Urinary bladder (tissue), 4 donors: Measurements from ENCODE around the gene TATDN3. TPM values are rescaled to one million over a fixed set of nuclear protein-coding genes. Genes with fewer than 3 reads are reported as not detected.
A peak's percentile ranks its signal among the peaks of the same experiment; 100 is the strongest.

Source experiments
- DNase-seq: peaks from one replicate; pipeline ENCODE4 v3.0.0-alpha.2; 2015; ENCODE audit errors: extremely low spot score
- H3K27ac ChIP-seq: one replicate; pipeline ENCODE4 v1.5.1; 2013; ENCODE audit warnings: low read depth, mild to moderate bottlenecking, moderate library complexity
- H3K36me3 ChIP-seq: one replicate; pipeline ENCODE4 v1.6.1; 2013; ENCODE audit warnings: mild to moderate bottlenecking, moderate library complexity; ENCODE audit not compliant: insufficient read depth
- H3K4me1 ChIP-seq: one replicate; pipeline ENCODE4 v1.6.1; 2013; ENCODE audit warnings: mild to moderate bottlenecking, moderate library complexity; ENCODE audit not compliant: insufficient read depth
- H3K4me3 ChIP-seq: one replicate; pipeline ENCODE4 v1.5.1; 2013; ENCODE audit warnings: low read depth, low read length
- WGBS: extraction: QIAGEN DNeasy Blood & Tissue Kit; methylation state at CpG from one replicate; pipeline ENCODE4 v1.1.7; 2013; 5-methylcytosine and 5-hydroxymethylcytosine counted together
- polyA plus RNA-seq: library from polyadenylated mRNA; stranded (reverse); fragments of 200-250 nt; gene quantifications from one replicate; pipeline ENCODE4 v1.2.3, GENCODE V29; 2013
- total RNA-seq: library from RNA; depleted of rRNA; stranded (reverse); fragments of >200 nt; gene quantifications from one replicate; pipeline ENCODE4 v1.2.3, GENCODE V29; 2014
- donor health status: healthy with polysubstance abuse.
- donor health status: healthy.

TATDN3 gene, protein sequence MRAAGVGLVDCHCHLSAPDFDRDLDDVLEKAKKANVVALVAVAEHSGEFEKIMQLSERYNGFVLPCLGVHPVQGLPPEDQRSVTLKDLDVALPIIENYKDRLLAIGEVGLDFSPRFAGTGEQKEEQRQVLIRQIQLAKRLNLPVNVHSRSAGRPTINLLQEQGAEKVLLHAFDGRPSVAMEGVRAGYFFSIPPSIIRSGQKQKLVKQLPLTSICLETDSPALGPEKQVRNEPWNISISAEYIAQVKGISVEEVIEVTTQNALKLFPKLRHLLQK
- total RNA-seq (18.8 TPM), polyA plus RNA-seq (13.1 TPM)

DNA sequence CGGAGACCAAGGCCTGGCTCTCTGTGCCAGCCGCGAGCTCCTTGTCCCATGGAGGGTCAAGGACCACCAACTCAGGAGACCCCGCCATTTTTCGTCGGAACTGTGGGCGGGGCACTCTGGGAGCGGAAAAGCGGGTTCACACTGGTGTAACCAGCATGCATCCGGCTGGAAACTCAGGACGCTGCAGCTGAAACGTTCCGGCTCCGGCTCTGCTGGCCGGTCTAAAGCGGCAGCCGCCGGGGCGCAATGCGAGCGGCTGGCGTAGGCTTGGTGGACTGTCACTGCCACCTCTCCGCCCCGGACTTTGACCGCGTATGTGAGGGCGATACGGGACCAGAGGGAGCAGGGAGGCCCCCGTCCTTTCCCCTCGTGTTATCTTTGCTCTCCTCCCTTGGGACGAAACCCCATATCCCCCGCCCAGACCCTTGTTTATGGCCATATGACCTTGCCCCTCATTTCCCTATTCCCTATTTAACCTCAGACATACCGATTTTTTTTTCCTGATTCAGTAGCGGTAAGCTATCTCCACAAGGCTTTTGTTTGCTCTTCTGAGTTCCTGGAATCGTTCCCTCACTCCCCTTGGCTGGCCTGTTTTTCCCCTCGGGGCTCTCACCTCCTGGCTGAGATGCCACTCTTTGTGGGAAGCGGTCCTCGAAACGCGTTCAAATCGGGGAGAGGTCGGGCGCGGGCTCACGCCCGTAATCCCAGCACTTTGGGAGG, at the start of gene TATDN3, which contains the start of gene NSL1:
Gene TATDN3 (plus strand): TSS at position 219 of the 720 bp plus-strand sequence. CDS start 28 bp downstream, at position 247.
Gene NSL1 (minus strand): TSS at position 102 of the 720 bp plus-strand sequence. CDS start 14 bp downstream, at position 88.
- Histone ChIP-seq H3K4me3 (peak within 1 kb of the TSS; percentile 87), H3K4me1 (no peaks in the 10 kb centered on the region), H3K27ac (peak within 1 kb of the TSS; percentile 95), H3K36me3 (no peaks in the 10 kb centered on the region)
- under 1% methylated on average over 46 of the region's 46 CpGs for WGBS
- peak; percentile 85 for DNase-seq

DNA sequence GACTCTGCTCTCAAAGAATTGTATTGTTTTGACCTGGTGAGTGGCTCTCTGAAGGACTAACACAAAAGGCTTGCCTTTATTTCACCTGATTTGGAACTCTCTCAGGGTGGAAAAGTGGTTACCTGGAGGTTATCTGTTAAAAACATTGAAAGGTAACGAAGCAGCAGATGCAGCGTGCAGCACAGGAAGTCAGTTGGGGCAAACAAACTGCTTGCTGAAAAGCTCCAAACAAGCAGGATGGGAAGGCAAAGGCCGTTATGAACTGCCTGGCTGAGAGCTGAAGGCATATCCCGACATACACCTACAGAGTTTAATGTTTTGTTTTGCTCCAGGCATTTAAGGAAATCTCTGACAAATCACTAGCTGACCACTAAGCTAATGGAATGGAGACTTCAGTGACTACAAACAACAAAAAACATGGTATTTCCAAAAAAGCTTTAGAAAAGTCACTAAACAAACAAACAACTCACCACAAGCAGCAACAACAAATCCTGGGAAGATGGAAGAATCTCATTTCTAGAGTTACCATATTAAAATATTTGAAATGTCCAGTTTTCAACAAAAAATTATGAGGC, 47.7 kb upstream of the TATDN3 start:
- no peak for DNase-seq
- H3K4me1 ChIP-seq = no peaks in the 10 kb centered on the region
- peaks cover 1% of the 10 kb centered on the region for H3K36me3 ChIP-seq
- H3K27ac ChIP-seq = no peak overlapping the region
- no peak overlapping the region for H3K4me3 ChIP-seq
- 80% methylated on average over 4 of the region's 4 CpGs for WGBS

DNA sequence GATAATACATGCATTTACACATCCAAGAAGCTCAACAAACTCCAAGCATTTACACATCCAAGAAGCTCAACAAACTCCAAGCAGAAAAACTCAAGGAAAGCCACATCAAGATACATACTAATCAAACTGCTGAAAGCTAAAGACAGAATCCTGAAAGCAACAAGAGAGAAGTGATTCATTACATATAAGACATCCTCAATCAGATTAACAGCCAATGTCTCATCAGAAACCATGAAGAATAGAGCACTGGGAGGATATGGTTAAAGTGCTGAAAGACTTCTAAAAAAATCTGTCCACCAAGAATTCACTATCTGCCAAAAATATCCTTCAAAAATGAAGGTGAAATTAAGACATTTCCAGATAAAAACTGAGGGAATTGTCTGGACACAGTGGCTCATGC, 46.4 kb upstream of the TATDN3 start:
- Histone ChIP-seq H3K27ac (no peak overlapping the region), H3K4me1 (no peaks in the 10 kb centered on the region), H3K4me3 (no peak overlapping the region), H3K36me3 (peaks cover 1% of the 10 kb centered on the region)
- DNase-seq = no peak

DNA sequence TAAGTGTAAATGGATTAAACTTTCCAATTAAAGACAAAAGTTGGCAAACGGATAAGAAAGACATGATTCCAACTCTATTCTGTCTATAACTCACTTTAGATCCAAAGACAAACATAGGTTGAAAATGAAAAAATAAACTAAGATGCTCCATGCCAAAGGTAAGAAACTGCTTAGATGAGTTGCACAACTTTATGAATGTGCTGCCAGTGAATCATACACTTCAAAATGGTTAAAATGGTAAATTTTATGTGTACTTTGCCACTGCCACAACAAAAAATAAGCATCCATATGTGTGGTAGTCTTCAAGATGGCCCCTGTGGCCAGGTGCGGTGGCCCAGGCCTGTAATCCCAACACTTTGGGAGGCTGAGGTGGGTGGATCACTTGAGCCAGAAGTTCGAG, 45.1 kb upstream of the TATDN3 start:
- H3K36me3 ChIP-seq = peaks cover 1% of the 10 kb centered on the region
- 96% methylated on average over 3 of the region's 3 CpGs for WGBS
- no peaks in the 10 kb centered on the region for H3K4me1 ChIP-seq
- H3K4me3 ChIP-seq = no peak overlapping the region
- H3K27ac ChIP-seq = no peak overlapping the region
- DNase-seq = no peak

DNA sequence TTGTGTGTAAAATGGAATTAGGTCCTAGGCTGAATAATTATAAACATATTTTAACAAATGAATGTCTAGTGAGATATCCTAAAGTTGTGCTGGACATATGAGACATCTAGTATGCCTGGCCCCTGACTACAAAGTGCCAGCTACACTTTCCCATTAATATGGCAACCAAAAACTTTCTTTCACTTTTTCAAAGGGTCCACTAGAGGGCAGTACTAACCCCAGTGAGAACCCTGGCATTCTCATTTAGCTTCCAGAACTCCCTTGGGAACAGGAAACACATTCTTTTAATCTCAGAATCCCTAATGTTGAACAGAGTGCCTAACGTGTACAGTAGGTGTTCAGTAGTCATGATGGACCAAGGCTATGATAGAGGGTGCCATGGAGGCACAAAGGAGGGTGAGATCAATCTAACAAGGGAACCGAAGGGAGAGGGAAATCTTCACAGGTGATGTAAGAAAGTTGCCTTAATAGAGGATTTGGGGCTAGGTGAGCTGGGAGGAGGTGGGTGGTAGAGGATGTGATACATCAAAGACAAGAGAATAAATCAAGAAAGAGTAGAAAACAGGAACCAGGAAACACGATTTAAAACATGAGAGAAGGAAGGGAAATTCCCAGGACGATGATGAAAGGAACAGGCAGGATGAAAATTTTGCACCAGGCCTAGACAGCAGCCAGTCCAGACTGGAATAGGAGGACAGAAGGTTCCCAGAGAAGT, 41.7 kb upstream of the TATDN3 start:
- H3K4me1 ChIP-seq = no peaks in the 10 kb centered on the region
- no peak overlapping the region for H3K4me3 ChIP-seq
- H3K36me3 ChIP-seq = peaks cover 1% of the 10 kb centered on the region
- no peak overlapping the region for H3K27ac ChIP-seq
- no peak for DNase-seq
- 60% methylated on average over 4 of the region's 4 CpGs for WGBS

DNA sequence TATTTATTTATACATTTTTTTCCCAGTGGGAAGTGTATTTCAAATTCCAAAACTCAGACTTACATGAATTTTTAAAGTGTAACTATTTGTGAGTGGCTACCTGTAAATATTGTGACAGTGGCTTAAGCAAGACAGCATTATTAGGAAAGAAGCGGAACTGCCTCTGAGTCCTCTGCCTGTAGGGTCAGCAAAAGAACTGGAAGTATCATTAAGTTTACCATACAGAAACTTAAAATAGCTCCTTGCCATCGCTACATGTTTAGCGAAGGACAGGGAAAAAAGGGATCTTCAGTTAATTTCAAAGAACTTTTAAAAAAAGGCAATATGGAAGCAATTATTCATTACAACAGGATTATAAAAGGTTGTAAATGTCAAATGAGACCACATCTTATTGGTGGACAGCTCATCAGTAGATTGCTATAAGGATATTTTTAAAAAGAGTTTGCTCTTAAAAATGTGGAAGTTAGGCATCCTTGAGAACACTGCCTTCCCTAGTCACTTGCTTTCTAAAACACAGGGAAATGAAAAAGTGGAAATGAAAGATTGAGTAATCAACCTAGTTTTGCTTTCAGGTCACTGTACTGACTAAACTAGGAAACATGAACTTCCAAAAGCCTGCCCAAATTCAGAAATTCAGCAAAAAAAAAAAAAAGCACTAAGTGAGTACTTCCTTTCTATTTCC, 39.3 kb upstream of the TATDN3 start:
- Histone ChIP-seq H3K36me3 (no peaks in the 10 kb centered on the region), H3K4me1 (no peaks in the 10 kb centered on the region), H3K27ac (no peak overlapping the region), H3K4me3 (no peak overlapping the region)
- DNase-seq = no peak
- WGBS = 89% methylated on average over 3 of the region's 3 CpGs

DNA sequence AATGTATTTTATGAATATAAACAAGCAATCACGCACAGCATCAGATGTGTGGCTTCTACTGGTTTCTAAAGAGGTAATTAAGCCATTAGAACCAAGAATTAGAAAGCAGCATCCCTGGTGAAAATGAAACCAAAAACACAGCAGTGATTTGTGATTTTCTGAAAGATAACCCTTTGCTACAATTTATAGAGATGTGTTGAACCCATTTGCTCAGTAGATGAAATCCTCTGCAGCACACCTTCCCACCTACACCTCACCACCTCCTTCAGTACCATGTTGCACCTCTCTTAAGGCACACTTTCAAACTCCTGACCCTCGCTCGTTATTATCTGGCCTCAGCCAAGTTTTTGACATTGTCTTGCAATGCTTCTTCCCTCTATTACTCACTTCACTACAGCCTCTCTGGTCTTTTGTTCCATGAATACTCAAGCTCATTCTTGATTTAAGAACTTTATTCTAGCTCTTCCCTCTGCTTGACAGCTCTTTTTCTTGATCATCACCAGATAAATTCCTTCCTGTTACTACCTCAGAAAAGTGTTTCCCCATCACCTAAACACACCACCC, 38.7 kb upstream of the TATDN3 start:
- DNase-seq = no peak
- Histone ChIP-seq H3K27ac (no peak overlapping the region), H3K4me3 (no peak overlapping the region), H3K4me1 (no peaks in the 10 kb centered on the region), H3K36me3 (no peaks in the 10 kb centered on the region)
- WGBS = 59% methylated on average over 3 of the region's 3 CpGs

DNA sequence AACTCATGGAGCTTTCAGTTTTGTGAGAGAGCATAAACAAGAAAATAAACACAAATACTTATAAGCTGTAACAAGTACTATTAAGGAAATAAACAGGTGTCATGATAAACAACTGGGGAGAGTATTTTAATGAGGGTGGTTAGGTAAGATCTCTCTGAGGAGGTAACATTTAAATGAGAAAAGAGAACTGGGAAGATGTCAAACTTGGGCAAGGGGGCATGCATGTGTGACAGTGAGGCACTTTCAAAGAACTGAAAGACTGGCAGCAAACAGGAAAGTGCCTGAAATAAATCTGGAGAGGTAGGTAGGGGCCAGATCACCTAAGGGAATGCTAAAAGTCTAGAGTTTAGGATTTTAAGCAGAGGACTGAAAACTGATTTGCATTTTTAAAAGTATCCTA, 37.9 kb upstream of the TATDN3 start:
- no peak for DNase-seq
- Histone ChIP-seq H3K4me1 (no peaks in the 10 kb centered on the region), H3K27ac (no peak overlapping the region), H3K4me3 (no peak overlapping the region), H3K36me3 (no peaks in the 10 kb centered on the region)

DNA sequence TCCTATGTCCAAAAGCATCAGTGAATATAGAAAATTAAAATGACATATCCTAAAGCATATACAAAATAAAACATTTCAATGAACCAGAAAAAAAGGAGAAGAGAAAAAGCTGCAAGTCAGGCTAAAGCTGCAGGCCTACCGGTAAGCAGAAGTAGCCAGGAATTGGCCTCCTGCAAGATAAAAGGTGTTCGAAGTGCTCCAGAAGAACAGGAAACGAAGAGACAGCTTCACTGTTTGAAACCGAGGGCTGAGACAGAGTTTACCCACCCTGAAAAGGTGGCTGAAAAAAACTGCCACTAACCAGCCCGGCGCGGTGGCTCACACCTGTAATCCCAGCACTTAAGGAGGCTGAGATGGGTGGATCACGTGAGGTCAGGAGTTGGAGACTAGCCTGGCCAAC, 37.5 kb upstream of the TATDN3 start:
- Histone ChIP-seq H3K4me1 (no peaks in the 10 kb centered on the region), H3K27ac (no peak overlapping the region), H3K4me3 (no peak overlapping the region), H3K36me3 (no peaks in the 10 kb centered on the region)
- no peak for DNase-seq
- WGBS = 78% methylated on average over 8 of the region's 8 CpGs

DNA sequence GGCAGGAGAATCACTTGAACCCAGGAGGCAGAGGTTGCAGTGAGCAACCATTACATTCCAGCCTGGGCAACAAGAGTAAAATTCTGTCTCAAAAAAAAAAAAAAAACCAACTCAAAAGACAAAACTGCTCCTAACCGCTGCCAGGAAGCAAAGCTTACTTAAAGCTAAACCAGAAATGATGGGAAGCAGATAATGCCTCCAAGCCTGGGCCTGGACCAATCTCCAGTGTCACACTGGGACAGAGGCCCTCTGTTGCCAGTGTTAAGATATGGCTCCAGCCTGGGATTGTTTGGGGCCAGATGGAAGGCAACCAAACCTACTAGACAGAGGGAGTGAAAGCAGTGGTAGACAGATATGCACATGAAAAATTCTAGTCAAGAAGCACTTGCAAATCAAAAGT, 37.0 kb upstream of the TATDN3 start:
- Histone ChIP-seq H3K4me1 (no peaks in the 10 kb centered on the region), H3K27ac (no peak overlapping the region), H3K4me3 (no peak overlapping the region), H3K36me3 (no peaks in the 10 kb centered on the region)
- DNase-seq = no peak
- WGBS = 46% methylated on average over 1 of the region's 1 CpG

DNA sequence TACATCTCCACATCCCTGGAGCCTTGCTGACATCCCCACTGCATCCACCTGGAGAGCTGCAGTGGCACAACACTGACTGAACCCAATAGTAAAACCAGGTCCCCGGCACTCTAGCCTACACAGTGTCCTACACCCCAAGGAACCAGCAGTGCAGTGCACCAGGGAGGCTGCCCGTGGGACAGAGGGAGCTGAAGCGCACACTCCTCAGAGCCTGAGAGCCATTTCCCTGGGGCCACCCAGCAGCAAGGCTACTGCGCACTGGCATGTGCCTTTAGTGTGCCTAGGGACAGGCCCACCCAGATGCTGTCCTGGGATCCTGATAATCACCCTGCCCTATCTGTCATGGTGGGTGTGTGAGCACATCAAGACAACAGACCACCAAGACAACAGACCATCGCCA, 32.0 kb upstream of the TATDN3 start:
- no peak overlapping the region for H3K4me3 ChIP-seq
- no peak overlapping the region for H3K27ac ChIP-seq
- H3K36me3 ChIP-seq = no peaks in the 10 kb centered on the region
- no peaks in the 10 kb centered on the region for H3K4me1 ChIP-seq
- DNase-seq = no peak
- WGBS = 99% methylated on average over 5 of the region's 5 CpGs

DNA sequence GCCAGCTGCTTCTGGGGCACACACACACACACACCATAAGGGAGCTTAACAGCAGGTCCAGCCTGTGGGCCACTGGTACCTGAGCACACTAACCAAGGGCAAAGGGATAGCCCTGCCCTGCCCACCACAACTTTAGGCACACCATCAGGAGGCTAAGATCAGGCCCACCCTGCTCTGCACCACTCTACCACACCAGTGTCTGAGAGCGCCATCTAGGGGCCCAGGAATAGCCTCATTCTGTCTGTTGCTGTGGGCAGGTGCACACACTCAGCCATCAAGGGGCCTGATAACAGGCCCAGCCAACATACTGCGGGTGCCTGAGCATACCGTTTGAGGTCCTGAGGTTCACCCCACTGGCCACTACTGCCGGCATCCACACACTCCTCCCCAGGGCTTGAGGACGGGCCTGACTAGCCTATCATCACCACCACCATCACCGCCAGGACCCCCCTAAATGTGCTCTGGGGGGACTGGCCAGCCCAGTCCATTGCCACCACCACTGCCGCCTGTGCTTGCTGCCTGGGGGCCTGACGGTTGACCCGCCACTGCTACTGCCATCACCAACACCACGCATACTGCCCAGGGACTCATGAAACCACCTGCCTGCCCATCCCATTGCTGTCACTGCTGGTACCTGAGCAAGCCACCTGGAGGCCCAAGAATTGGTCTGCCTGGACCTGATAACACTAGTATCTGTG, 31.4 kb upstream of the TATDN3 start:
- H3K4me3 ChIP-seq = no peak overlapping the region
- no peak for DNase-seq
- 94% methylated on average over 10 of the region's 10 CpGs for WGBS
- no peak overlapping the region for H3K27ac ChIP-seq
- no peaks in the 10 kb centered on the region for H3K4me1 ChIP-seq
- no peaks in the 10 kb centered on the region for H3K36me3 ChIP-seq
